ENCODE results near the gene F8.
A peak's percentile ranks its signal among the peaks of the same experiment; 100 is the strongest.

Gene F8

DNA sequence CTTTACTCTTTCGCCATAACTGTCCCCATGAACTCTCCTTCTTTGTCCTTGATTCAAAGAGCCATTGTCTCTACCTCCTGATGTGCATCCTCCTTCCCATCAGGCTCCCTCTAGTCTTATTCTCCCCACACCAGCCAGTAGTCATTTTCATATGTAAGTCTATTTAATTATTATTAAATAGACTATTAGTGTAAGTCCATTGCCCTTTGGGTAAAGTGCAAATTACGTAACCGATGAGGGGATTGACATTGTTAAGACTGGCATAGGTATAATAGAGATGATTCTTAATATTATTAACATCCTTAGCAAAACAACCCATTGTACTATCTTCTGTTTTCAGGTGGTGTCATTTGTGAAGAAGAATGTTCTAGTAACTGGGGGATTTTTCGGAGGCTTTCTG is 31.7 kb upstream of the F8 start:
- H3K4me3 ChIP-seq (ENCODE audit: low read depth, low read length) = no peak overlapping the region
- no peak for DNase-seq (ENCODE audit: low read depth)
- TF ChIP-seq, protein P1, sequence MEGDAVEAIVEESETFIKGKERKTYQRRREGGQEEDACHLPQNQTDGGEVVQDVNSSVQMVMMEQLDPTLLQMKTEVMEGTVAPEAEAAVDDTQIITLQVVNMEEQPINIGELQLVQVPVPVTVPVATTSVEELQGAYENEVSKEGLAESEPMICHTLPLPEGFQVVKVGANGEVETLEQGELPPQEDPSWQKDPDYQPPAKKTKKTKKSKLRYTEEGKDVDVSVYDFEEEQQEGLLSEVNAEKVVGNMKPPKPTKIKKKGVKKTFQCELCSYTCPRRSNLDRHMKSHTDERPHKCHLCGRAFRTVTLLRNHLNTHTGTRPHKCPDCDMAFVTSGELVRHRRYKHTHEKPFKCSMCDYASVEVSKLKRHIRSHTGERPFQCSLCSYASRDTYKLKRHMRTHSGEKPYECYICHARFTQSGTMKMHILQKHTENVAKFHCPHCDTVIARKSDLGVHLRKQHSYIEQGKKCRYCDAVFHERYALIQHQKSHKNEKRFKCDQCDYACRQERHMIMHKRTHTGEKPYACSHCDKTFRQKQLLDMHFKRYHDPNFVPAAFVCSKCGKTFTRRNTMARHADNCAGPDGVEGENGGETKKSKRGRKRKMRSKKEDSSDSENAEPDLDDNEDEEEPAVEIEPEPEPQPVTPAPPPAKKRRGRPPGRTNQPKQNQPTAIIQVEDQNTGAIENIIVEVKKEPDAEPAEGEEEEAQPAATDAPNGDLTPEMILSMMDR (IDR thresholded peaks at IDR 0.05; ENCODE audit: low read depth, low read length, missing control alignments) = no peak

DNA sequence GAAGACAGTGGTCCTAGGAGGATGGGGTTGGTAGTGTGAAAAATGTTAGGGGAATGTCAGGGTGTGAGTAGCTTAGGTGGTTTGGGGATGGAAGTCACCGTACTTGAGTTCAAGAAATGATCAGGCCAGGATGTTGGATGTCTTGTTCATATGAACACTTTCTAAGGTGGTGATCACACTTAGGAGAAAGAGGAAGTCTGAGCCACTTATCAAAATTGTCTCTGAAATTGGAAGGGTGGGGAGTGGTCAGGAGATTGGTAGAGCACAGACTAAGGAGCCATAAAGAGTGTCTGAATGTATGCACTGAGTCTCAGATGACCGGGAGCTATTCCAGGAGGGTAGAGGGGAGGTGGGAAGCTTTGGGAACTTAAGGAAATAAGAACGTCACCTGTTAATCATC is 31.1 kb upstream of the F8 start:
- DNase-seq (ENCODE audit: low read depth) = no peak
- H3K4me3 ChIP-seq (ENCODE audit: low read depth, low read length) = no peak overlapping the region
- TF ChIP-seq, protein P1 (IDR thresholded peaks at IDR 0.05; ENCODE audit: low read depth, low read length, missing control alignments) = no peak

DNA sequence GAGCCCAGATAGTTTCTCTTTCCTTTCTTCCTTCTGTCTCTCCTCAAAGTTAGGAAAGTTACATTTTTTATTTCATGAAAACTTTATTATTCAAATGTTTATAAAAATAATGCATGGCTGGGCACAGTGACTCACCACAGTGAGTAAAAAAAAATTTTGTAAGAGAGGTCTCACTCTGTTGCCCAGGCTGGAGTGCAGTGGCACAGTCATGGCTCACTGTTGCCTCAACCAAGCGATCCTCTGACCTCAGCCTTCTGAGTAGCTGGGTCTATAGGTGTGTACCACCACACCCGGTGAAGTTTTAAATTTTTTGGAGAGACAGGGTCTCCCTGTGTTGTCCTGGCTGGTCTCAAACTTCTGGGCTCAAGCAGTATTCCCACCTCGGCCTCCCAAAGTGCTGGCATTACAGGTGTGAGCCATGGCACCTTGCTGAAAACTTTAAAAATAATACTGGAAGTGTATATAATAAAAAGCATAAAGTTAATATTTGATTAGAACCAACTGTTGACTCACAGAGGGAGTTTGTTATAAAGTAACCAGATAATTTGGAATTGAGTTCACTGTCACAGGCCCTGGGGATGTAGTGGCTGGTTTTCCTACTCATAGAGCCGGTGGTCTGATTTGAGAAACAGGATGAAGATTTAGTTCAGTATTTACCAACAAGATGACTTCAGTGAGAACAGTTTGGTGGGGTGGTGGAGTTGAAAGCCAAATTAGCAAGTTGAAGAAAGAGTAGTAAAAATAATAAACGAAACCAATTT is 30.4 kb upstream of the F8 start:
- TF ChIP-seq, protein P1 (IDR thresholded peaks at IDR 0.05; ENCODE audit: low read depth, low read length, missing control alignments) = no peak
- no peak for DNase-seq (ENCODE audit: low read depth)
- H3K4me3 ChIP-seq (ENCODE audit: low read depth, low read length) = no peak overlapping the region

DNA sequence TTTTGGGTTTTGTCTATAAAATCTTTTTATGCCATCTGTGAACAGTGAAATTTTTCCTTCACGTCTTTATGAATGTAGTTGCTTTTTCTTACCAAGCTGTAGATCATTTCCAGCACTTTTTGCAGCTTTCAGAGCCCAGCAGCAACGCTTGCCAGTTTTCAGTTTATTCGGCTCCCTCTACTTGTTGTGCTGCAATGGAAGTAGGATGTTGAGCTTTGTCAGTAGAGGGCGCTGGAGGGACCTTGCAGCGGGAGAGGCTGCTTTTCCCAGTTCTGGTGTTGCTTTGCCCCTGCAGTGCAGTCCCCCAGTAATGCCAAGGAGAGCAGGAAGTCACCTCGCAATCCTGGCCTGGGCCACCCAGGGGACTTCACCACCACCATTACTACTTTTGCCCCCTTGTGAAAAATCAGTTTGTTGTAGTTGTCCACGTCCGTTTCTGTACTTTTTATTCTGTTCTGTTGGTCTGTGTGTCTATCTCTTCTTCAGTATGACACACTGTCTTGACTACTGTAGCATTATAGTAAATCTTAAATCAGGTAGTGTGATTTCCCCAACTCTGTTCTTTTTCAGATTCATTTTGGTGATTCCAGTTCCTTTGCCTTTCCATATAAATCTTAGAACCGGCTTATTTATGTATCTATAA is 26.6 kb upstream of the F8 start:
- TF ChIP-seq, protein P1 (IDR thresholded peaks at IDR 0.05; ENCODE audit: low read depth, low read length, missing control alignments) = peak; percentile 61
- no peak for DNase-seq (ENCODE audit: low read depth)
- H3K4me3 ChIP-seq (ENCODE audit: low read depth, low read length) = no peak overlapping the region

DNA sequence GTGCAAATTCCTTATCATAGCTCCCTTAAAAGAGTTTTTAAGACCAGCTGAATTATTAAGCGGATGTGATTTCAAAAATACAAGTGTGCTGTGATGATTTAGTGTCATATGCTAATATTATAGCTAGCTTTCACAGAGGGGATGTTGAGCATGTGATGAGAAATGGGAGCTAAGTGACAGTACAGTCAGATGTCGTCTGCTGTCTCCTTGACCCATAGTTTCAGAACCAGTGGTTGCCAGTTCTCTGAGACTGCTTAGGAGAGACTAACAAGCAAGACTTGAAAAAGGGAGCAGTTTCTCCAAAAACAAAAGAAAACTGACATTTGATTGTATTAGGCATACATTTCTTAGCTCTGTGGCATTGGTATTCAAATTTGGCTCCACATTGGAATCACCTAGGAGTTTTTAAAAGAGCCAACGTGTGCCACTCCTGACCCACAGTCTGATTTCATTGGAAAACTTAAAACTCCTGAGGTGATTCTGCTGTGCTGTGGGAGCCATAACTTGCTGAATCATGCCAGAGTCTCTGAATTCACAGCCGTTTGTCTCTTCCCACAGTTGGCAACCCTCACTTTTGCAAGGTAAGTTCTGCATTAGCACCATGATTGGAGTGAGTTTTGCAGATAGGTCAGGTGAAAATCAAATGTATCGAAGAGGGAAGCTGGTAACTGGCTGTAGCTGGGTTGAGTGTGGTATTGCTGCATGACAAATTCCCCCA is 24.4 kb upstream of the F8 start:
- TF ChIP-seq, protein P1 (IDR thresholded peaks at IDR 0.05; ENCODE audit: low read depth, low read length, missing control alignments) = no peak

DNA sequence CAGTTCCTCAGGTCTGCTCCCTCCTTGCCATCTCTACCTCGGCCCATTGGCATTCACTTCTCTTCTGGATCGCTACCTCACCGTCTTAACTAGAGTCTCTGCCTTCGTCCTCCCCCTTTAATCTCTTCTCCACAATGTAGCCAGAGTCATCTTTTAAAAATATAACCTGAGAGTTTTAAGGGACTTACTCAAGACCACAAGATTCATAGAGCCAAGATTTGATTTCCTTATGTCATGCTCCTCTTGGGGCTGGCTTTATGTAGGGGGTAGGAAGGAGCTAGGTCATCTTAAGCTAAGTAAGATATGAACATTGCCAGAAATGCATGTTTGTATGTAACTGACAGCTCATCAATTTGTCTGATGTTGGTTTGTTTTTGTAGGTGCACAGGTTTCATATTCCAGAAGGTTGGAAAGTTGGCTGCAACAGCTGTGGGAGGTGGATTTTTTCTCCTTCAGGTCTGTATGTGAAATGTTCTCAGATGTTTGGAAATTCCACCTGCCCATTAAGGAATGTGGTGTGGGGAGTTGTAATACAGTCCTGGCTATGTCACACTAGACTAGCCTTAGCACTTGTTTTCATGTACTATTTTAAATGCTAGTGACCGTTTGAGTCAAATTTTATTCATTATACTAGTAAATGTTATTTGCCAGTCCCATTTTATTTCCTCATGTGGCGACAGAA is 23.7 kb upstream of the F8 start:
- no peak for DNase-seq (ENCODE audit: low read depth)
- TF ChIP-seq, protein P1 (IDR thresholded peaks at IDR 0.05; ENCODE audit: low read depth, low read length, missing control alignments) = no peak

More for the DNA sequence above, 24.4 kb upstream of the F8 start:
- no peak overlapping the region for H3K4me3 ChIP-seq (ENCODE audit: low read depth, low read length)
- no peak for DNase-seq (ENCODE audit: low read depth)

More for the DNA sequence above, 23.7 kb upstream of the F8 start:
- H3K4me3 ChIP-seq (ENCODE audit: low read depth, low read length) = no peak overlapping the region
